NCI-H2107 treated with DMSO at 0.1 percent for 48 hours (cell line): Measurements from ENCODE around the gene PTPRT.

Experiments
- DNase-seq: peaks from one replicate; lab custom pipeline; 2025; ENCODE audit not compliant: unreplicated experiment; lab: John Stamatoyannopoulos, UW

PTPRT gene

DNA sequence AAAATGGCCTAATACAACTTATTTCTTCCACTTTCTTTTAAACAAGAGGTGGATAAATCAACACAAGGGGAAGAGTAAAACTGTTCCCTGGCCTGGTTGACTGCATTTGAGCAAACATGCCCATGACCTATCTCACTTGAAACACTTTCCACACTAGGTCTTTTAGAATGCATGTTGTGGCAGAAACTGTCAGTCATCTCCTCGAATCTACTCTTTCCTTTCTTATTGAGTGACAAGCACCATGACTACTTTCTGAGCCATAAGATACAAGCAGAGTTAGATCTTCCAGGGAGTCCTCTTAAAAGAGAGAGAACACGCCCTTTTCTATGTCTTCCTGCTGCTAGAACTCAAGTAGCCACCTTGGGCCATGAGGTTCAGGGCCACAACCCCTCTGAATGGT, 66.5 kb downstream of the PTPRT start:
- DNase-seq: no peak

DNA sequence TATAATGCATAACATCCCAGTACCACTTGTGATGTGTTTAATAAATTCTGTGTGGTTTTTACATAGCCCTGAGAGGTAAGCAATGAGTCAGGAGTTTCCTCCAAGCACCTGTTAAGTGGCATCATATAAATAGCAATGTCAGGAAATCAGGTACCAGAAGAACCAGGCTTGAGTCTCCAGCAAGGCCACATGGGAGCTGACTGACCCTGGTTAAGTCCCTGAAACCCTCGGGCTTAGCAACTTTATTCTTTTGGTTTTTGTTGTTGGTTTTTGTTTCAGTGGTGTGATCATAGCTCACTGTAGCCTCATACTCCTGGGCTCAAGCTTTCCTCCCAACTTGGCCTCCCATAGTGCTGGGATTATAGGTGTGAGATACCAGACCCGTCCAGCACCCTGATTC, 70.0 kb downstream of the PTPRT start:
- no peak for DNase-seq

GRCh38 chr20:43102394-43102793, 87.3 kb downstream of the PTPRT start:
- DNase-seq: no peak

- DNase-seq: no peak
Measured at GRCh38 chr20:43096931-43097260, 92.8 kb downstream of the PTPRT start.

GRCh38 chr20:43096126-43096930, 93.4 kb downstream of the PTPRT start:
- DNase-seq: no peak

GRCh38 chr20:43095034-43095433, 94.7 kb downstream of the PTPRT start:
- no peak for DNase-seq

DNA sequence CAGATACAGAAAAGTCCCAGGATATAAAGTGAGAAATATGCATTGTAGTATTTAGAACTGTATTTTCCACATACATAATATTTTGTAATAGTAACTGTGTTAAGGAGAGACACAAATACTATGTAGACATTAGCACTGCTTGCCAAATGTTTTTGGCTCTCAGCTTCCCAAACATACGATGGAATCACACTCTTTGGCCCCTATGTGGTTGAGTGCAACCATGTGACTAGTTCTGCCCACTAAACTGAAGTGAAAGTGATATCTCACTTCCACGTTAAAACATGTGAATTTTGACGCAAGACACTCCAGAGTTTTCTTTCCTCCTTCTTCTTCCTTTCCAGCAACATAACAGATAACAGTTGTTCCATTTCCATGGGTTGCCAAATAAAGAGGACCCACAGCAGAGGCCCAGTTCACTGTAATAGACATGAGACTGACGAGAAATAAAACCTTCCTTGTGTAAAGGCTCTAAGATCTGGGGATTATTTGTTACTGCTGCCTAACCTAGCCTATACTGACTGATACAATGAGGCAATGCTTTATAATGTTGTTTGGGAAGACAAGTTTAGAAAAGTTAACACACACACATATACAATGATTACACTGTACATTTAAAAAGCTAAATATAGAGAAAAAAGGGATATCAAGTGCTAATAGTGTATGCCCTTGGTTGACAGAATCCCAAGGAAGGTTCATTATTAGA, 97.2 kb downstream of the PTPRT start:
- DNase-seq: no peak

DNA sequence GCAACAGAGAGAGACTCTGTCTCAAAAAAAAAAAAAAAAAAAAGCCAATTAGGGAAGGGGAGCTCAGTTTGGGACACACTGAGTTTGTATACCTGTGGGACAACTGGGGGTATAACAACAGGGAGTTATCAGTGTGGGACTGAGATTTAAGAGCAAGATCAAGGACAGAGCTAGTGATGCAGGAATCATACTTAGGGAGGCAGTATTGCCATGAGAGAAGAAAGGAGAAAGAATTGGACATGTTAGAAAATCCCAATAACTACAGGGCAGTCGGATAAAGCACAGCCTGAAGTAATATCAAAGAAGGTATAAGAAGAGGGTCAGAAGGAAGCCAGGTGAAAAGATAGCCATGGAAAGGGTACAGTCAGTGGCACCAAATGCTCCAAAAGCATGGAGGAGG, 121.2 kb downstream of the PTPRT start:
- DNase-seq: no peak

DNA sequence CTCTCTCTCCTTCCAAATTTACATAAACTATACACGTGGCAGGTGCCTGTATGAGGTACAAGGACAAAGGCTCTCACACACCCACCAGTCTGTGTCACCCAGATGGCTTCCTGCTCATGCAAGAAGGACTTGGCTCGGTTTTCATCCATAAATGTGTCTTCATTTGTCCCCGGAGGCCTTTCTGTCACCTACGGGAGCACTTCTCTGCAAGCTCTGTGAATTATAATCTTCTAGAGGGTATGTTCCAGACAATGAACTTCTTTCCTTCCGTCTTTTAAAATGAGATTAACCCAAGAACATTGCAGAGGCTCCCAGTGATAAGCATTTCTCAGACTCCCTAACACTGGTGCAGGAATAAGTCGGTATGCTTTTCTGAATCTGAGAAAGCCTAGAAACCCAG, 123.6 kb downstream of the PTPRT start:
- no peak for DNase-seq

- DNase-seq: no peak
Measured at GRCh38 chr20:43065299-43065698, 124.4 kb downstream of the PTPRT start.

GRCh38 chr20:43058077-43058476, 131.6 kb downstream of the PTPRT start:
- no peak for DNase-seq

DNA sequence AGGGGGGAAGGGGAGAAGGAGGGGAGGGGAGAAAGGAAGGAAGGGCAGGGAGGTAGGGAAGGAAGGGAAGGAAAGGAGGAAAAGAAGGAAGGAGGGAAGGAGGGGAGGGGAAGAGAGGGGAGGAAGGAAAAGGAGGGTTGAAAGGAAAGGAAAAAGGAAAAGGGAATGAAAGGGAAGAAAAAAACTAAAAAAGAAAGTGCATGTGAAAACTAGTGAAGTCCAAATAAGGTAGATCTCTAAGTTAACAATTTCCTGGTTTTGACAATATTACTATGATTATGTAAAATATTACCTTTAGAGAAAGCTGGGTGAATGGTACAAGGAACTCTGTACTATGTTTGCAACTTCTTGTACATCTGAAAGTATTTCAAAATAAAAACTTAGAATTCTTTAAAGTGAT, 132.4 kb downstream of the PTPRT start:
- DNase-seq: no peak

- DNase-seq: no peak
Measured at GRCh38 chr20:43055181-43055884, 134.4 kb downstream of the PTPRT start.

DNA sequence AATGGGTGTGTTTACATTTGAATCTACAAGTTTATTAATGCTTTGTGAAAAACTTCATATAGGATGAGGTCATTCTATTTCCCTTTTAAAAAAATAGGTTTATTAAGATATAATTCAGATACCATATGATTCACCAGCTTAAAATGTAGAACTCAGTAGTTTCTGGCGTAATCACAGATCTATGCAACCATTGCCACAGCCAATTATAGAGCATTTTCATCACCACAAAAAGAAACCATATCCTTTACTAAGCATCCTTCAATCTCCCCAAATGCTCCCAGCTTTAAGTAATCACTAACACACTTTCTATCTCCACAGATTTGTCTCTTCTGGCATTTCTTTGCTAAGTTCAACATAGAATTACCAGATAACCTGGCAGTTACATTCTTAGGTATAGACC, 137.2 kb downstream of the PTPRT start:
- no peak for DNase-seq

- no peak for DNase-seq
Measured at GRCh38 chr20:43046966-43047365, 142.7 kb downstream of the PTPRT start.

DNA sequence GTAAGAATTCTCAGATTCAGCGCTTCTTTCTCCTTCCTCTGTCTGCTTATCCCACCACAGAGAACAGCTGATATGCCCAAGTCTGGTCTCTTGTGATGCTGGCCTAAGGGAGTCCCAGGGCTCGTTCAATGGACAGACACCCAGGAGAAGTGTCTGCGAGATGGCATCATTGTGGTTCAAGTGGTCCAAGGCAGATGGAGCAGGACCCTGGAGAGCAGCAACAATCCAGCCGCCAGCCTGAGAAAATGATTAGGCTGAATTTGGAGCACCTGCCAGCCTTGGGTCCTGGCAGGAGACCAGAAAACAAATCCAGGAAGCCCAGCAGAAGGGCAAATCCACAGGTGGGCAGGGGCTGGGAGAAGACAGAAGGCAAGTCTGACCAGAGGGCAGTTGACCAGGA, 145.8 kb downstream of the PTPRT start:
- DNase-seq: no peak

- no peak for DNase-seq
Measured at GRCh38 chr20:43040427-43040826, 149.3 kb downstream of the PTPRT start.

GRCh38 chr20:43037605-43038309, 151.9 kb downstream of the PTPRT start:
- DNase-seq: no peak

DNA sequence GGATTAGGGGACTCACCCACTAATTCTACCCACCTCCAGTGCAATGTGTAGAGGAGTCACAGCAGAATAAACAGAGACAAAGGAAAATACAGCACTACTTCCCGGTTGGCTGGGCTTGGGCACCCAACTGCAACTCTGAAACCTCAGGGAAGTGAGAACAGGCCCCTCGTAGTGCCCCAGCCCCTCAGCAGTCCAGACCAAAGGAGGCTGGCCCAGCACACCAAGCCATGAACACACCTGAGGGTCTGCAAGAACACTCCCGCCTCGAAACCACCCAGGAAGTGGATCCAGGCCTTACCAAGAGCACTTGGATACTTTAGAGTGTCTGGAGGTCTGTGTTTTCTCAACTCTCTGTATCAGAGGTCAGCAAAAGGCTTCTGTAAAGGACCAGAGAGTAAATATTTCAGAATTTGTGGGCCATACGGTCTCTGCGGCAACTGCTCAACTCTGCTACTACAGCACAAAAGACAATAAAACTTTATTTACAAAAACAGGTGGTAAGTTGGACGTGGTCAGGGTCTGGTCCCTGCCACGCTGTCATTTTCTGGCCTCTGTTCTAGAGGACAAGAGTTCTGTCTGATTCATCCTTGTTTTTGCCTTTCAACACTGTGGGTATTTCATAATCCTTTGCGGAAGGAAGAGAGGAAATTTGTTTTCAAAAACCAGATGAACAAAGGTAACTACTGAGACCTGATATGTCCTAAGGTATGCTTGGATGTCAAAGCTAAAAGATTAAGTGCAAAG, 154.6 kb downstream of the PTPRT start:
- DNase-seq: no peak

DNA sequence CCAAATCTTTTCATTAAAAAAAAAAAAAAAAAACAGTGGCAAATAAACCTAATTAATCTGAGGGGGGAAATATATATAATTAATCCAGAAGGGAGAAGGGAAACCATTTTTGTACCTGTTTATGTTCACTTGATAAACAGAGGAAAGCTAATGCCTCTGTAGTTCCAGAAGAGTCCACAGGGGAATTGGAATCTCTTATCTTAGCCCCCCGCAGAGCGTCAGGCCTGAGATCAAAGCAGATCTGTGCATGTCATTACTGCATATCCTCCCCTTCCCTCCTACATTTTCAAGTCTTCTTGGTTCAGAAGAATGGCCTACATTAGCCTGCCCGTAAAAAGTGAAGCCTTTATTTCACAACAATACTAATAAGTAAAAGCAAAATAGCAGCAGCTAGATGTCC, 157.2 kb downstream of the PTPRT start:
- no peak for DNase-seq

DNA sequence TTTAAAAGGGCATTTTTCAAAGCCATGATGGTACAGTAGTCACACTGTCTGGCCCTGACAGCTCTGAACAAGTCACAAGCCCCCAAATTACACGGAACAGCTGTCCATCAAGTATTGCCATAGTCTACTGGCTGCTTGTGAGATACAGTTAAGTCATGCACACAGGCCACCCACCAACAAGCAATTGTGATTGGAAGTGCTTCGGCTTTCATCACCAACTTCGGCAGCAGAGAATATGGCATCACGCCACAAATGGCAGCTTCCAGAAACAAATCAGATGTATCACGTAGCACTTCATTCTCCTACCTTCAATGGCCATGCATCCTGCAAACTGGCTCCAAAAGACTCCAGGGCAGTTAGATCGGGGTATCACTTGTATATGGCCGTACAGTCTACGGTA, 160.5 kb downstream of the PTPRT start:
- DNase-seq: no peak
